GM12878 (cell line): ENCODE measurements around the gene CGN. TPM values are rescaled to one million over a fixed set of nuclear protein-coding genes. Genes with fewer than 3 reads are reported as not detected.

Experiments
- ATAC-seq: fragments of 200-7000 bp; cut with Tn5 transposase; 3 replicates; pipeline ENCODE4 v1.9.1; 2020; ENCODE audit warnings: mild to moderate bottlenecking, moderate library complexity
- BruUV-seq: library from RNA; stranded (reverse); fragments of 400-500 nt; replicated peaks from 2 replicates; lab custom pipeline; 2021; lab: Mats Ljungman, UMichigan
- CTCF ChIA-PET: fragments of 300-600 bp; sonication (Branson Sonifier 250); formaldehyde crosslinking; extraction: SDS; loops from one replicate; lab custom pipeline; 2021; ENCODE audit warnings: inconsistent platforms; lab: Yijun Ruan, JAX
- POLR2A ChIA-PET: fragments of 350-600 bp; formaldehyde crosslinking; extraction: SDS; loops from one replicate; lab custom pipeline; 2021; ENCODE audit warnings: inconsistent platforms; lab: Charles Lee
- RAD21 ChIA-PET: fragments of 300-600 bp; sonication (Branson Sonifier 250); formaldehyde crosslinking; loops from one replicate; lab custom pipeline; 2023; ENCODE audit warnings: antibody characterized with exemption; ENCODE audit not compliant: unreplicated experiment; lab: Charles Lee
- SMC1A ChIA-PET: fragments of 300-600 bp; sonication (Branson Sonifier 250); formaldehyde crosslinking; loops from one replicate; lab custom pipeline; 2023; ENCODE audit not compliant: unreplicated experiment, uncharacterized antibody; lab: Charles Lee
- DNase-seq: peaks from one replicate; pipeline ENCODE4 v3.0.0-alpha.2; 2011; ENCODE audit warnings: low read depth, low spot score
- FAIRE-seq: peaks from 3 replicates; lab custom pipeline; 2011; peaks lifted over from hg19 to GRCh38; lab: Jason Lieb, UNC
- H2AFZ ChIP-seq: 2 replicates; pipeline ENCODE4 v1.6.0; 2011; ENCODE audit warnings: low read depth, low read length, control low read depth; ENCODE audit not compliant: control insufficient read depth
- H3K27ac ChIP-seq: 2 replicates; pipeline ENCODE4 v1.5.1; 2011; ENCODE audit warnings: control low read depth; ENCODE audit not compliant: control insufficient read depth, insufficient read depth
- H3K27me3 ChIP-seq, 2 experiments: replicated peaks in 1 of 2; 2 replicates each; pipeline versions ENCODE4 v1.6.0 to v1.6.1; 2011; ENCODE audit warnings: low read length in 1 of 2; ENCODE audit not compliant: control insufficient read depth in 2 of 2, insufficient read depth in 2 of 2
- H3K36me3 ChIP-seq, 2 experiments: 2 replicates each; pipeline ENCODE4 v1.5.1; 2011; ENCODE audit warnings: low read length in 1 of 2; ENCODE audit not compliant: control insufficient read depth in 2 of 2, insufficient read depth in 2 of 2
- H3K4me1 ChIP-seq: 2 replicates; pipeline ENCODE4 v1.6.1; 2011; ENCODE audit warnings: mild to moderate bottlenecking, low read length, moderate library complexity, mixed read lengths; ENCODE audit not compliant: control insufficient read depth, insufficient read depth
- H3K4me2 ChIP-seq: 2 replicates; pipeline ENCODE4 v1.6.0; 2011; ENCODE audit warnings: control low read depth; ENCODE audit not compliant: control insufficient read depth, insufficient read depth
- H3K4me3 ChIP-seq: fragments of 200-600 bp; sonication (generic); 2 replicates; pipeline ENCODE4 v1.5.1; 2016
- H3K79me2 ChIP-seq: 2 replicates; pipeline ENCODE4 v1.6.0; 2011; ENCODE audit warnings: low read length; ENCODE audit not compliant: control insufficient read depth, insufficient read depth
- H3K9ac ChIP-seq: 2 replicates; pipeline ENCODE4 v1.8.0; 2011; ENCODE audit warnings: low read length, control low read depth, mixed read lengths; ENCODE audit not compliant: control insufficient read depth, insufficient read depth
- H3K9me3 ChIP-seq: replicated peaks from 3 replicates; pipeline ENCODE4 v1.5.1; 2011; ENCODE audit warnings: mild to moderate bottlenecking, low read length; ENCODE audit not compliant: control insufficient read depth, insufficient read depth
- H4K20me1 ChIP-seq: 2 replicates; pipeline ENCODE4 v1.6.0; 2011; ENCODE audit not compliant: control insufficient read depth, insufficient read depth
- CHD2 ChIP-seq: IDR thresholded peaks from 2 replicates; pipeline ENCODE4 v1.6.1; 2011; ENCODE audit warnings: low read depth, low read length, improper control_type of control experiment, borderline replicate concordance
- MLLT1 ChIP-seq: fragments of 450-650 bp; IDR thresholded peaks from 2 replicates; pipeline ENCODE4 v1.6.1; 2016; ENCODE audit warnings: mild to moderate bottlenecking
- NRF1 ChIP-seq: conservative IDR thresholded peaks from 2 replicates; pipeline ENCODE4 v1.6.1; 2011; ENCODE audit warnings: mild to moderate bottlenecking, low read depth, low read length, improper control_type of control experiment
- ZNF384 ChIP-seq: IDR thresholded peaks from 2 replicates; pipeline ENCODE4 v1.6.1; 2012; ENCODE audit warnings: low read depth, mild to moderate bottlenecking, low read length, improper control_type of control experiment, borderline replicate concordance
- WGBS: methylation state at CpG from one replicate; pipeline ENCODE4 v1.1.6; 2016; ENCODE audit warnings: low lambda C conversion rate; ENCODE audit not compliant: insufficient replicate concordance, insufficient coverage; ENCODE audit errors: missing lambda C conversion rate; 5-methylcytosine and 5-hydroxymethylcytosine counted together
- in situ Hi-C: fragments of 300-500 bp; cut with MboI; formaldehyde crosslinking; loops from 9 replicates; pipeline ENCODE4 v1.14.3; 2018; ENCODE audit warnings: mixed read lengths
- intact Hi-C: fragments of 100-400 bp; cut with micrococcal nuclease; formaldehyde crosslinking; loops from one replicate; pipeline ENCODE4 v1.14.2; 2022; ENCODE audit not compliant: unreplicated experiment
- polyA plus RNA-seq, 11 experiments: library from polyadenylated mRNA; depleted of rRNA in 4 of 11; unstranded in 6 of 11; stranded (reverse) in 5 of 11; fragments of >200 nt; fragmentation: Nextera tagmentation in 4 of 11; fragmentation: Illumina TruSeq in 1 of 11; extraction: Ambion mirVana in 4 of 11; extraction: Trizol in 1 of 11; gene quantifications; 1 replicate in 1 of 11; 2 replicates in 10 of 11; pipeline versions ENCODE4 v1.2.1 to v1.2.3, GENCODE V29; 2011 to 2016; ENCODE audit warnings: inconsistent platforms in 2 of 11, missing spikeins in 2 of 11, low read depth in 1 of 11
- total RNA-seq, 4 experiments: library from RNA; depleted of rRNA in 3 of 4; stranded (reverse); fragments of >200 nt in 3 of 4; fragmentation: Illumina TruSeq in 1 of 4; extraction: Trizol in 1 of 4; gene quantifications; 2 replicates each; pipeline versions ENCODE4 v1.2.1 to v1.2.3, GENCODE V29; 2013 to 2021

Gene CGN
- total and polyA plus RNA-seq, 10 of the 15 experiments (the other 5 are each of a cell fraction or from before 2014, with no cell fraction given): 0.11 to 6.5 (median 3.4) TPM

GRCh38 chr1:151526735-151527525 lies 15.7 kb downstream of the CGN start:
- WGBS: 65% methylated on average over 7 of the region's 7 CpGs
- DNase-seq (no peak), FAIRE-seq (no peak), ATAC-seq (no peak)
- H3K27me3 ChIP-seq: no peaks in the 10 kb centered on the region
- RAD21 ChIA-PET: interaction anchor here (0.6 kb wide), 1 partner anchor 121 kb away, joined by 3 read pairs; no protein-coding TSS in a partner anchor
- no peaks in the 10 kb centered on the region for H3K9me3 ChIP-seq
- intact Hi-C loops: no loop called here
- no peak overlapping the region for H2AFZ ChIP-seq
- H4K20me1 ChIP-seq: no peaks in the 10 kb centered on the region
- in situ Hi-C loops: no loop called here
- no peak overlapping the region for H3K27ac ChIP-seq
- no peak overlapping the region for H3K4me2 ChIP-seq
- no peaks in the 10 kb centered on the region for H3K79me2 ChIP-seq
- H3K36me3 ChIP-seq: no peaks in the 10 kb centered on the region
- BruUV-seq: no TSS peak
- no peak overlapping the region for H3K4me3 ChIP-seq
- no peaks in the 10 kb centered on the region for H3K4me1 ChIP-seq
- CTCF ChIA-PET: interaction anchor here (1.1 kb wide), 1 partner anchor 67 kb away, joined by 3 read pairs; no protein-coding TSS in a partner anchor
- SMC1A ChIA-PET: interaction anchor here (0.6 kb wide), 1 partner anchor 23 kb away, joined by 3 read pairs; no protein-coding TSS in a partner anchor
- POLR2A ChIA-PET: no interaction called here
- no peak for TF ChIP-seq ZNF384
- TF ChIP-seq CHD2: no peak
- no peak for TF ChIP-seq NRF1
- TF ChIP-seq MLLT1: no peak
- H3K9ac ChIP-seq: no peak overlapping the region
